ENCODE results near the gene NDRG2. TPM values are rescaled to one million over a fixed set of nuclear protein-coding genes. Genes with fewer than 3 reads are reported as not detected.

The NDRG2 gene
- total RNA-seq, 1 donor, result not detected

DNA sequence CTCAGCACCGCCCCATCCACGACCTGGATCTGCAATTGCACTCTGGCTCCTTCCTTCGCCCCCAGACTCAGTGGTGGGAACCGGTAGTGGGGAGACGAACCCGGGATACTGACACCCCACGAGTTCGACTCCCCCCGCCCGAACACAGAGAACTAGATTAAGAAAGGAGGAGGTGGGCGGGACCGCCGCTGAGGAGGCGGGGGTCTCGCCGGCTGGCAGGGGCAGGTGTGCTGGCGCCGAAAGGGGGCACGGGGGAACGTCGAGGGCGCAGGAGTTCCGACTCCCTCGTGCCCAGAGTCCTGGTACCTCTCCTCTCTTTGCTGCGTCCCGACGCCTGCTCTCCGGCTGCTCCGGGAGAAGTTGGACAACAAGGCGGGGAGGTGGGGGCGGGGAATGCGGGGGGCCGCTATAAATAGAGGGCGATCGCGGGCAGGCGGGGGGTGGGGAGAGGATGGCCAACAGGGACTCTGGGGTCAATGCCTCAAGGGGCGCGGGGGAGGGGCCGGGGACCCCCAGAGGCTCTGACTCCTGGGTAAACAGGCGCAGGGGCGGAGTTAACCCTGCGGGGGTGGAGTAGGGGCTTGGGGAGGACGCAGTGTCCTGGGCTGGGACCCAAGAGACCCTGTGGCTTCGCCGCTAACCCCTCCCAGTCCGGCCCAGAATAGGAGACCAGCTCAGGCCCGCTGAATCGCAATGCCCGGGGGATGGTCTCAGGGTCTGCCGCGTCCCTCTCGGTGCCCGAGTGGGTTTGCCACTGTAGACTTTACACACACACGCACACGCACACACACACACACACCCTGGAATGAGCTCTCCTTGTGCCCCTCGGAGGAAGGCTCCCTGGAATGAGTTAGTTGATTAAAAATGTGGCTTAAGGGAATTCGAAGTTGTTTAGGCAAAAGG is 761 bp upstream of the NDRG2 start:
- peak overlapping the region; percentile 58 for H3K4me3 ChIP-seq (ENCODE audit: low read depth, low read length)
- TF ChIP-seq, protein P1, sequence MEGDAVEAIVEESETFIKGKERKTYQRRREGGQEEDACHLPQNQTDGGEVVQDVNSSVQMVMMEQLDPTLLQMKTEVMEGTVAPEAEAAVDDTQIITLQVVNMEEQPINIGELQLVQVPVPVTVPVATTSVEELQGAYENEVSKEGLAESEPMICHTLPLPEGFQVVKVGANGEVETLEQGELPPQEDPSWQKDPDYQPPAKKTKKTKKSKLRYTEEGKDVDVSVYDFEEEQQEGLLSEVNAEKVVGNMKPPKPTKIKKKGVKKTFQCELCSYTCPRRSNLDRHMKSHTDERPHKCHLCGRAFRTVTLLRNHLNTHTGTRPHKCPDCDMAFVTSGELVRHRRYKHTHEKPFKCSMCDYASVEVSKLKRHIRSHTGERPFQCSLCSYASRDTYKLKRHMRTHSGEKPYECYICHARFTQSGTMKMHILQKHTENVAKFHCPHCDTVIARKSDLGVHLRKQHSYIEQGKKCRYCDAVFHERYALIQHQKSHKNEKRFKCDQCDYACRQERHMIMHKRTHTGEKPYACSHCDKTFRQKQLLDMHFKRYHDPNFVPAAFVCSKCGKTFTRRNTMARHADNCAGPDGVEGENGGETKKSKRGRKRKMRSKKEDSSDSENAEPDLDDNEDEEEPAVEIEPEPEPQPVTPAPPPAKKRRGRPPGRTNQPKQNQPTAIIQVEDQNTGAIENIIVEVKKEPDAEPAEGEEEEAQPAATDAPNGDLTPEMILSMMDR (IDR thresholded peaks at IDR 0.05; ENCODE audit: insufficient read depth, low read depth, low read length), result no peak
- no peak for DNase-seq (ENCODE audit: low read depth)

DNA sequence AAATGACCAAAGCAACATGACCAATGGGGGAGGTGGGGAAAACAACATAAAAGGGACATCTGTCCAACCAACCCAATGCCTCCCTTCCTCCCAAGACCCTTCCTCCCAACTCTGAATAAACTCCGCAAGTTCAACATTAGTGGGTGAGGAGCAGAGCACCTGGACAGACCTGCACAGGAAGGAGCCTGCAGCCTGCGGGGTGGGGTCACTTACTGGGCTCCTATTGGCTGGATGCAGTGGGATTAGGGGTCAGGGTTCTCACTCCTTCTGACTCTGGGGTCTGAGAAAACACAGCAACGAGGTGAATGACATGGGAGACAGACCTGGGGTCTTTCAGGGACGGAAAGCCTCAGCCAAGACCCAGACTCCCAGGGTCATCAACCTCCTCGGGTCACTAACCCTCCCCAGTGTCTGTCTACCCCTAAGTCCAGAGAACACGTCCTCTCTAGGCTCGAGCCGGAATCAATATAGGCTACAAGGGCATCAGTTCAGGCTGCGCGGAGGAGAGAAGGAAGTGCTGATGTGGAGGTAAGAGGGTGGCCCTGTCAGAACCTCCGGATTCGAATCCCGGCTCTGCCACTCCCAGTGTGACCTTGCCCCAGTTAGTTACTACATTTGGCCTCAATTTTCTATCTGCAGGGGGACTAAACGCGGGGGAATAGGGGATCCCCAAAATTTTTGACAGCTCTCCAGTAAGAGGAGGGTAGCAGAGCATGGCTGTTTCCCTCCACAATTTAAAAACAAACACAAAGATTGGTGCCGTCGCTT is 860 bp downstream of the NDRG2 start:
- DNase-seq (ENCODE audit: low read depth), result no peak
- TF ChIP-seq, protein P1 (IDR thresholded peaks at IDR 0.05; ENCODE audit: insufficient read depth, low read depth, low read length), result no peak
- H3K4me3 ChIP-seq (ENCODE audit: low read depth, low read length), result peak overlapping the region; percentile 58

DNA sequence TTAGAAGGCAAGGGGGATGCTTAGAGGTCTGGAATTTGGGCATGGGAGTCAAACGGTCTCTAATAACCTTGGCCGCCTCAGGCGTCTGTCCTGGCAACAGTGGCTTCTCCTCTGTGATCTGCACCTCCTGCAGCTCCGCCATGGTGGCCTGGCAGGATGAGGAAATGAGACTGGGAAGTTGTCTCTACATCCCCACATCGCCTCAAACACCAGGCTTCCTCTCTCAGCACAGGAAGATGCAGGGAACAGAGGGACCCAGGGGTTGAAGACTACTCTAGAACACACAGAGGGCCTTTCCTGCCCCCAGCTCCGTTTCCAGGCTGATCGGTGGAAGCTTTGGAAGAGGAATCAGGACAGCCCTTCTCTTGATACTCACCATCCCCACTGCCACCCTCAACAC is 1.7 kb downstream of the NDRG2 start:
- TF ChIP-seq, protein P1 (IDR thresholded peaks at IDR 0.05; ENCODE audit: insufficient read depth, low read depth, low read length), result no peak
- no peak for DNase-seq (ENCODE audit: low read depth)
- no peak overlapping the region for H3K4me3 ChIP-seq (ENCODE audit: low read depth, low read length)

DNA sequence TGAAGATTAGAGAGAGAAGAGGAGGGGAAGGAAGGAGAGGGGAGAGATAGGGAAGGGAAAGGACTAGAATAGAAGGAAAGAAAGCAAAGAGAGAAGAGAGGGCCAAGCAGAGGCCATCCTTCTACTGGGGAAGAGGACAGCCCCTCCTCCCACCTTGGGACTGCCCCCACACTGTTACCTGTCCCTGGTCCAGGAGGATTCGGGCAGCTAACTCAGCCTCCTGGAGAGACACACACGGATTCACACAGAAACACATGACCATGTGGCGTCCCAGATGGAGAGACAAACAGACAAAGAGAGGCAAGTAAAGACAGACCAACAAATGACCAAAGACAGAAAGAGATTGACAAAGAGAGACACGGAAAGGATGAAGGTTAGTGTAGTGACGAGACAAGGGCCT is 2.2 kb downstream of the NDRG2 start:
- TF ChIP-seq, protein P1 (IDR thresholded peaks at IDR 0.05; ENCODE audit: insufficient read depth, low read depth, low read length), result no peak
- no peak for DNase-seq (ENCODE audit: low read depth)
- no peak overlapping the region for H3K4me3 ChIP-seq (ENCODE audit: low read depth, low read length)

DNA sequence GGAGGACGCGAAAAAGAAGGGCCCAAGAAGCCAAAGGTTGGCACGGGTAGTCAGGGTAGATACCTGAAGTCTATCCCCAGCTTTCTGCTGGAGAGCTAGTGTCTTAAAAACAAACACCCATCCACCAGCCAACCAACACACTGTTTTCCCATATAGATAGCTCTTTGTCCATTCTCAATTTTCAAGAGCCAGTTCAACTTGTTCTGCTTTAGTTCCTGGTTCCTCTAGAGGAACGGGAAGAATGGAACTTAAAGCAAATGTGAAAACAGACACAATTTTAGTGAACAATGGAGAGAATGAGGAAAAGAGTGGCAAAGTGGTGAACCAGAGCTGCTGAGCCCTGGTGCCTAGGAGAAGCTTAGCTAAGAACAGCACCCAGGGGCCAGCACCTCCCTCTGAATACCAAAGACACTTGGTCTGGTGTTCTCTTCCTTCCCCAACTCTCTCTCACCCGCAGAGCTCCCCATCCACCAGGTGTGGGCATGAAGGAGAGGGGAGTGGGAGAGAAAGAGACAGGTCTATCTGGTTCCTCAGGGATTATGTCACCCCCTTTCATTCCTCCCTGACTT is 3.8 kb downstream of the NDRG2 start:
- TF ChIP-seq, protein P1 (IDR thresholded peaks at IDR 0.05; ENCODE audit: insufficient read depth, low read depth, low read length), result no peak

DNA sequence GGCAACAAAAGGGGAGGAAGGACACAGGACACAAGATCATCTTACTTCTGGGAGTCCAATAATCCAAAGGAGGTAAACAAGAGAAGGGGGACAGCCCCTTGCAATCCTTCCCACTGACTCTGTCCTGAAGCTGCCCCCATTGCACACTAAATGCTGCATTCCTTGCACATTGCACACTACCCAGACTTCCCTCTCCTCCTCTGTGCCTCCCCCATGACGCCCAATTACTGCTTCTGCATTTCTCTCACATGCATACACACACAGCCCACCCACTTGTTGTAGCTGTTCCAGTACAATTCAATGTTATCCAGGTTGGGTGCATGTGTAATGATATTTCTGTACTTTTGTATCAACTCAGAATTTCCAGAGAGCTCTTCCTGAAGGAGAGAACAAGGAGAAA is 5.5 kb downstream of the NDRG2 start:
- H3K4me3 ChIP-seq (ENCODE audit: low read depth, low read length), result no peak overlapping the region
- DNase-seq (ENCODE audit: low read depth), result no peak
- TF ChIP-seq, protein P1 (IDR thresholded peaks at IDR 0.05; ENCODE audit: insufficient read depth, low read depth, low read length), result no peak

More for the DNA sequence above, 3.8 kb downstream of the NDRG2 start:
- no peak for DNase-seq (ENCODE audit: low read depth)
- H3K4me3 ChIP-seq (ENCODE audit: low read depth, low read length), result no peak overlapping the region

All from fibroblast of villous mesenchyme (primary cell).